A673 (cell line): ENCODE measurements around the gene KAT5.

Experiments
- EZH2 ChIP-seq: fragments of 200-600 bp; sonication (generic); IDR thresholded peaks from 2 replicates; pipeline ENCODE4 v1.6.1; 2017; ENCODE audit warnings: borderline replicate concordance, low read depth, mild to moderate bottlenecking, mixed read lengths, antibody characterized with exemption, low read length; ENCODE audit not compliant: poor library complexity, severe bottlenecking
- TF ChIP-seq, protein P1 (sequence below): fragments of 300-800, 200-600 bp; sonication (generic); conservative IDR thresholded peaks from 2 replicates; pipeline ENCODE4 v1.5.1; 2017; ENCODE audit warnings: low read depth, mild to moderate bottlenecking, antibody characterized with exemption, low read length, moderate library complexity, mixed read lengths

DNA sequence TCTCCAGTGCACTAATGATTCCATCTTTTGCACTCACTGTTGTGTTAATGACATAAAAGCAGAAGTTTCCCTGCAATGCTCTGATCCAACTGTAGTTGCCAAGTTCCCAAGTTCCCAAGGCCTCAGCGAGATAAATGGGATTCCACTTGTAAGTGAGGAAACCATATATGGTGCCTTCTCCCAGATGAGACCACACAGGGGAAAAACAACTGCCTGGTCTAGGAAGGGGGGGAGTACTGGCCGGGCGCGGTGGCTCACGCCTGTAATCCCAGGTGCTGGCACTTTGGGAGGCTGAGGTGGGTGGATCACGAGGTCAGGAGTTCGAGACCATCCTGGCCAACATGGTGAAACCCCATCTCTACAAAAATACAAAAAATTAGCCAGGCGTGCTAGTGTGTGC, 26.1 kb upstream of the KAT5 start:
- TF ChIP-seq, protein P1, sequence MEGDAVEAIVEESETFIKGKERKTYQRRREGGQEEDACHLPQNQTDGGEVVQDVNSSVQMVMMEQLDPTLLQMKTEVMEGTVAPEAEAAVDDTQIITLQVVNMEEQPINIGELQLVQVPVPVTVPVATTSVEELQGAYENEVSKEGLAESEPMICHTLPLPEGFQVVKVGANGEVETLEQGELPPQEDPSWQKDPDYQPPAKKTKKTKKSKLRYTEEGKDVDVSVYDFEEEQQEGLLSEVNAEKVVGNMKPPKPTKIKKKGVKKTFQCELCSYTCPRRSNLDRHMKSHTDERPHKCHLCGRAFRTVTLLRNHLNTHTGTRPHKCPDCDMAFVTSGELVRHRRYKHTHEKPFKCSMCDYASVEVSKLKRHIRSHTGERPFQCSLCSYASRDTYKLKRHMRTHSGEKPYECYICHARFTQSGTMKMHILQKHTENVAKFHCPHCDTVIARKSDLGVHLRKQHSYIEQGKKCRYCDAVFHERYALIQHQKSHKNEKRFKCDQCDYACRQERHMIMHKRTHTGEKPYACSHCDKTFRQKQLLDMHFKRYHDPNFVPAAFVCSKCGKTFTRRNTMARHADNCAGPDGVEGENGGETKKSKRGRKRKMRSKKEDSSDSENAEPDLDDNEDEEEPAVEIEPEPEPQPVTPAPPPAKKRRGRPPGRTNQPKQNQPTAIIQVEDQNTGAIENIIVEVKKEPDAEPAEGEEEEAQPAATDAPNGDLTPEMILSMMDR: no peak
- no peak for TF ChIP-seq EZH2
